ENCODE results near the gene SCPEP1. TPM values are rescaled to one million over a fixed set of nuclear protein-coding genes. Genes with fewer than 3 reads are reported as not detected.
A peak's percentile ranks its signal among the peaks of the same experiment; 100 is the strongest.
"Not testable (repeated sequence)": the region's sequence is repeated elsewhere in the genome, so short reads cannot be mapped to it uniquely, and the experiment has no call there.

SCPEP1 gene
- total RNA-seq, 1 experiment from 2014 or later = 70.1 TPM

- DNase-seq (ENCODE audit: extremely low read depth, low read depth) = peak; percentile 87
Observed at GRCh38 chr17:56960596-56961538, 17.1 kb upstream of the SCPEP1 start, which contains the start of gene COIL. Gene COIL (minus strand): TSS chr17:56961050. CDS start chr17:56961019, 31 bp downstream.

GRCh38 chr17:56965241-56965640, 12.7 kb upstream of the SCPEP1 start:
- not testable (repeated sequence) for DNase-seq (ENCODE audit: extremely low read depth, low read depth)

GRCh38 chr17:56965681-56966080, 12.2 kb upstream of the SCPEP1 start:
- DNase-seq (ENCODE audit: extremely low read depth, low read depth) = not testable (repeated sequence)

GRCh38 chr17:56966338-56966737, 11.6 kb upstream of the SCPEP1 start:
- DNase-seq (ENCODE audit: extremely low read depth, low read depth) = no peak

GRCh38 chr17:56970974-56971373, 7.0 kb upstream of the SCPEP1 start:
- no peak for DNase-seq (ENCODE audit: extremely low read depth, low read depth)

GRCh38 chr17:56972111-56972730, 5.7 kb upstream of the SCPEP1 start:
- DNase-seq (ENCODE audit: extremely low read depth, low read depth) = no peak

- no peak for DNase-seq (ENCODE audit: extremely low read depth, low read depth)
Observed at GRCh38 chr17:56973520-56973919, 4.4 kb upstream of the SCPEP1 start.

GRCh38 chr17:56974055-56974454, 3.9 kb upstream of the SCPEP1 start:
- no peak for DNase-seq (ENCODE audit: extremely low read depth, low read depth)

GRCh38 chr17:56975656-56976055, 2.3 kb upstream of the SCPEP1 start:
- no peak for DNase-seq (ENCODE audit: extremely low read depth, low read depth)

- no peak for DNase-seq (ENCODE audit: extremely low read depth, low read depth)
Observed at GRCh38 chr17:56976941-56977608, 856 bp upstream of the SCPEP1 start.

- no peak for DNase-seq (ENCODE audit: extremely low read depth, low read depth)
Observed at GRCh38 chr17:56978441-56979090, 635 bp downstream of the SCPEP1 start.

- DNase-seq (ENCODE audit: extremely low read depth, low read depth) = no peak
Observed at GRCh38 chr17:56979091-56979480, 1.2 kb downstream of the SCPEP1 start.

- DNase-seq (ENCODE audit: extremely low read depth, low read depth) = not testable (repeated sequence)
Observed at GRCh38 chr17:56980526-56980925, 2.6 kb downstream of the SCPEP1 start.

GRCh38 chr17:56982312-56982711, 4.4 kb downstream of the SCPEP1 start:
- no peak for DNase-seq (ENCODE audit: extremely low read depth, low read depth)

- DNase-seq (ENCODE audit: extremely low read depth, low read depth) = no peak
Observed at GRCh38 chr17:56983366-56983765, 5.4 kb downstream of the SCPEP1 start.

- no peak for DNase-seq (ENCODE audit: extremely low read depth, low read depth)
Observed at GRCh38 chr17:56985371-56986162, 7.6 kb downstream of the SCPEP1 start.

GRCh38 chr17:56987283-56987834, 9.4 kb downstream of the SCPEP1 start:
- no peak for DNase-seq (ENCODE audit: extremely low read depth, low read depth)

- DNase-seq (ENCODE audit: extremely low read depth, low read depth) = no peak
Observed at GRCh38 chr17:56988901-56989572, 11.1 kb downstream of the SCPEP1 start.

GRCh38 chr17:56992364-56992763, 14.4 kb downstream of the SCPEP1 start:
- no peak for DNase-seq (ENCODE audit: extremely low read depth, low read depth)

Measured in NCI-H460 (cell line).